OCI-LY1 (cell line): Measurements from ENCODE around the gene C9orf50.

ENCODE experiments used
- H2AFZ ChIP-seq: fragments of 200-600 bp; sonication (generic), shearing (Covaris generic); 2 replicates; pipeline ENCODE4 v1.6.0; 2014; ENCODE audit warnings: antibody characterized with exemption, mild to moderate bottlenecking, low read length
- H3F3A ChIP-seq: fragments of 200-600 bp; sonication (generic), shearing (Covaris generic); 2 replicates; pipeline ENCODE4 v1.6.0; 2014; ENCODE audit warnings: mild to moderate bottlenecking, antibody characterized with exemption, low read length, moderate library complexity; ENCODE audit not compliant: insufficient read depth
- H3K27ac ChIP-seq: fragments of 200-600 bp; sonication (generic); 2 replicates; pipeline ENCODE4 v1.5.1; 2014; ENCODE audit warnings: low read length, mixed run types, mild to moderate bottlenecking, low read depth; ENCODE audit not compliant: poor library complexity, severe bottlenecking
- H3K27me3 ChIP-seq: fragments of 200-600 bp; sonication (generic); 2 replicates; pipeline ENCODE4 v1.6.0; 2014; ENCODE audit warnings: antibody characterized with exemption, mild to moderate bottlenecking, low read length, moderate library complexity; ENCODE audit not compliant: insufficient read depth
- H3K36me3 ChIP-seq: fragments of 200-600 bp; sonication (generic); 2 replicates; pipeline ENCODE4 v1.6.1; 2014; ENCODE audit warnings: mild to moderate bottlenecking, antibody characterized with exemption, low read length, moderate library complexity, mixed read lengths; ENCODE audit not compliant: insufficient read depth
- H3K4me1 ChIP-seq: fragments of 200-600 bp; sonication (generic); 2 replicates; pipeline ENCODE4 v1.5.1; 2014; ENCODE audit warnings: mild to moderate bottlenecking, low read length, moderate library complexity; ENCODE audit not compliant: insufficient read depth, severe bottlenecking
- H3K4me2 ChIP-seq: fragments of 200-600 bp; sonication (generic), shearing (Covaris generic); 2 replicates; pipeline ENCODE4 v1.6.1; 2014; ENCODE audit warnings: low read length
- H3K4me3 ChIP-seq: fragments of 200-600 bp; sonication (generic); 2 replicates; pipeline ENCODE4 v1.5.1; 2014; ENCODE audit warnings: low read length, low read depth, mild to moderate bottlenecking, mixed read lengths; ENCODE audit not compliant: poor library complexity, severe bottlenecking
- H3K79me2 ChIP-seq: fragments of 200-600 bp; shearing (Covaris generic); 2 replicates; pipeline ENCODE4 v1.6.1; 2016; ENCODE audit warnings: mixed run types, low read length, mixed read lengths; ENCODE audit not compliant: insufficient read depth
- H3K9ac ChIP-seq: fragments of 200-600 bp; sonication (generic), shearing (Covaris generic); 2 replicates; pipeline ENCODE4 v1.6.1; 2014; ENCODE audit warnings: mild to moderate bottlenecking, low read length, mixed read lengths
- H3K9me2 ChIP-seq: fragments of 200-600 bp; sonication (generic), shearing (Covaris generic); 2 replicates; pipeline ENCODE4 v1.6.1; 2014; ENCODE audit warnings: low read depth, mild to moderate bottlenecking, low read length, mixed read lengths
- H3K9me3 ChIP-seq: fragments of 200-600 bp; shearing (Covaris generic); 2 replicates; pipeline ENCODE4 v1.6.1; 2014; ENCODE audit warnings: low read length, mixed read lengths
- H4K20me1 ChIP-seq: fragments of 200-600 bp; sonication (generic), shearing (Covaris generic); 2 replicates; pipeline ENCODE4 v1.6.0; 2016; ENCODE audit warnings: mild to moderate bottlenecking, low read length; ENCODE audit not compliant: insufficient read depth
- CTCF ChIP-seq: fragments of 200-600 bp; sonication (generic), shearing (Covaris generic); IDR thresholded peaks from 2 replicates; pipeline ENCODE4 v1.5.1; 2017; ENCODE audit warnings: mild to moderate bottlenecking, antibody characterized with exemption, low read length, moderate library complexity, mixed read lengths
- EZH2 ChIP-seq: fragments of 200-600 bp; sonication (generic), shearing (Covaris generic); IDR thresholded peaks from 2 replicates; pipeline ENCODE4 v1.8.0; 2017; ENCODE audit warnings: borderline replicate concordance, mixed run types, mild to moderate bottlenecking, antibody characterized with exemption, low read length, moderate library complexity, mixed read lengths

Gene C9orf50

GRCh38 chr9:129648092-129648763 is 27.3 kb upstream of the C9orf50 start:
- no peak overlapping the region for H3K4me2 ChIP-seq
- no peaks in the 10 kb centered on the region for H3F3A ChIP-seq
- H3K27ac ChIP-seq: no peak overlapping the region
- no peaks in the 10 kb centered on the region for H3K36me3 ChIP-seq
- H3K27me3 ChIP-seq: no peaks in the 10 kb centered on the region
- H3K9me3 ChIP-seq: no peaks in the 10 kb centered on the region
- H3K9me2 ChIP-seq: no peaks in the 10 kb centered on the region
- no peak overlapping the region for H3K9ac ChIP-seq
- TF ChIP-seq EZH2: no peak
- TF ChIP-seq CTCF: no peak
- no peaks in the 10 kb centered on the region for H3K79me2 ChIP-seq
- no peak overlapping the region for H2AFZ ChIP-seq
- no peaks in the 10 kb centered on the region for H3K4me1 ChIP-seq
- H4K20me1 ChIP-seq: no peaks in the 10 kb centered on the region
- no peak overlapping the region for H3K4me3 ChIP-seq

- Histone ChIP-seq H3F3A (no peaks in the 10 kb centered on the region), H3K4me3 (no peak overlapping the region), H4K20me1 (no peaks in the 10 kb centered on the region), H3K9me2 (no peaks in the 10 kb centered on the region), H3K4me2 (no peak overlapping the region), H3K27me3 (no peaks in the 10 kb centered on the region), H3K4me1 (no peaks in the 10 kb centered on the region), H3K9me3 (no peaks in the 10 kb centered on the region), H3K79me2 (no peaks in the 10 kb centered on the region), H3K27ac (no peak overlapping the region), H2AFZ (no peak overlapping the region), H3K9ac (no peak overlapping the region), H3K36me3 (no peaks in the 10 kb centered on the region)
- TF ChIP-seq EZH2 (no peak), CTCF (no peak)
Observed at GRCh38 chr9:129647635-129648034, 26.7 kb upstream of the C9orf50 start.

- Histone ChIP-seq H3K79me2 (no peaks in the 10 kb centered on the region), H3K36me3 (no peaks in the 10 kb centered on the region), H3K9ac (no peak overlapping the region), H3K9me3 (no peaks in the 10 kb centered on the region), H3K4me3 (no peak overlapping the region), H2AFZ (no peak overlapping the region), H3K27ac (no peak overlapping the region), H4K20me1 (no peaks in the 10 kb centered on the region), H3K4me1 (no peaks in the 10 kb centered on the region), H3K9me2 (no peaks in the 10 kb centered on the region), H3K27me3 (no peaks in the 10 kb centered on the region), H3F3A (no peaks in the 10 kb centered on the region), H3K4me2 (no peak overlapping the region)
- no peak for TF ChIP-seq EZH2
- TF ChIP-seq CTCF: no peak
Observed at GRCh38 chr9:129646654-129647053, 25.8 kb upstream of the C9orf50 start.
